ENCODE measurements around the gene ZNF93. TPM values are rescaled to one million over a fixed set of nuclear protein-coding genes. Genes with fewer than 3 reads are reported as not detected.
A peak's percentile ranks its signal among the peaks of the same experiment; 100 is the strongest.
"Not testable (repeated sequence)": the region's sequence is repeated elsewhere in the genome, so short reads cannot be mapped to it uniquely, and the experiment has no call there.

The ZNF93 gene
- total RNA-seq, 1 experiment from 2014 or later: 8.9 TPM

DNA sequence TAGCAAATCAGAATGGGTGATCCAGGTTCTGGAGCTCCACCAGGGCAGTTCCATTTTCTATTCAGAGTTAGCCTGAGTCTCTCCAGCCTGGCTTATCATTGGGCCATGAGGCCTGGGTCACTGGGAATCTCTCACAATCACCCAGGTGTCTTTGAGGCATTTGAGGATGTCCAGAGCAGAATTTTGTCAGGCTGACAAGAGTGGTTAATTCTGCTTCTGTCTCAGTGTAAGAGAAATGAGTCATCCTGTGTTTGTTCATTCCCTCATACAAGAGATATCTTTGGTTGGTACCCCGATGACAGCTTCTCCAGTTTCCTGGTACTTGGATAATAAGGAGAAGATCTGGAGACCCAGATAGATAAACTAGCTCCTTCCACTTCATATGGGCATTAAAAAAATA, 10.4 kb downstream of the ZNF93 start:
- intact Hi-C loops (cut with micrococcal nuclease; ENCODE audit: unreplicated experiment) (no loop called here), in situ Hi-C loops (cut with HindIII; ENCODE audit: low pct_unique_long_range_greater_than_20kb, low sequenced_read_pairs) (no loop called here)
- DNase-seq (ENCODE audit: low read depth, low spot score) (no peak), ATAC-seq (no peak)
- H3K4me3 ChIP-seq (ENCODE audit: low read depth in 2 of 2, low read length in 2 of 2): no peak overlapping the region
- no peak overlapping the region for H3K27ac ChIP-seq (ENCODE audit: low read length)
- no TSS peak for BruUV-seq (replicated peaks)
- TF ChIP-seq, protein P1, sequence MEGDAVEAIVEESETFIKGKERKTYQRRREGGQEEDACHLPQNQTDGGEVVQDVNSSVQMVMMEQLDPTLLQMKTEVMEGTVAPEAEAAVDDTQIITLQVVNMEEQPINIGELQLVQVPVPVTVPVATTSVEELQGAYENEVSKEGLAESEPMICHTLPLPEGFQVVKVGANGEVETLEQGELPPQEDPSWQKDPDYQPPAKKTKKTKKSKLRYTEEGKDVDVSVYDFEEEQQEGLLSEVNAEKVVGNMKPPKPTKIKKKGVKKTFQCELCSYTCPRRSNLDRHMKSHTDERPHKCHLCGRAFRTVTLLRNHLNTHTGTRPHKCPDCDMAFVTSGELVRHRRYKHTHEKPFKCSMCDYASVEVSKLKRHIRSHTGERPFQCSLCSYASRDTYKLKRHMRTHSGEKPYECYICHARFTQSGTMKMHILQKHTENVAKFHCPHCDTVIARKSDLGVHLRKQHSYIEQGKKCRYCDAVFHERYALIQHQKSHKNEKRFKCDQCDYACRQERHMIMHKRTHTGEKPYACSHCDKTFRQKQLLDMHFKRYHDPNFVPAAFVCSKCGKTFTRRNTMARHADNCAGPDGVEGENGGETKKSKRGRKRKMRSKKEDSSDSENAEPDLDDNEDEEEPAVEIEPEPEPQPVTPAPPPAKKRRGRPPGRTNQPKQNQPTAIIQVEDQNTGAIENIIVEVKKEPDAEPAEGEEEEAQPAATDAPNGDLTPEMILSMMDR (IDR thresholded peaks at IDR 0.05): no peak
- peaks cover 18% of the 10 kb centered on the region for H3K9me3 ChIP-seq (ENCODE audit: control insufficient read depth, insufficient read depth, low read depth, low read length)
- H3K4me1 ChIP-seq (ENCODE audit: control insufficient read depth, insufficient read depth, low read length): no peaks in the 10 kb centered on the region
- POLR2A ChIA-PET: no interaction called here
- no peaks in the 10 kb centered on the region for H3K36me3 ChIP-seq (ENCODE audit: control insufficient read depth, insufficient read depth, low read length)
- CTCF ChIA-PET: no interaction called here
- no peaks in the 10 kb centered on the region for H3K27me3 ChIP-seq (ENCODE audit: control insufficient read depth, insufficient read depth, low read length)

DNA sequence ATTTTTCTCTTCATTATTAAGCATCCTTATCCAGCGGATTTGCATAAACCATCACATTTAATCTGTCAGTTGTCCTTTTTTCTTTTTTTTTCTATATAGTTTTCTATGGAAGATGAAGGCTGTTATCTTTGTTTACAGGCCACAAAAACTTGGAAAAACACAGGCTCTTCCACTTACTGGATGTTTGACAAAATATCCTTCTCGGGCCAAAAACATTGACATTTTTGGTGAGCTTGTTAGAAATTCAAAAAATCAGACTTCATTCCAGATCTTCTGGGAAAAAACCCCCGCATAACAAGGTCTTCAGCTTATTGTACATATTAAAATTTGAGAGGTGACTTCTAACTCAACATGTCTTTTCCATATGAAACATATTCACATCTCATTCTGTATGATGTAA, 13.8 kb downstream of the ZNF93 start:
- ATAC-seq (no peak), DNase-seq (ENCODE audit: low read depth, low spot score) (no peak)
- Histone ChIP-seq H3K4me3 (ENCODE audit: low read depth in 2 of 2, low read length in 2 of 2) (no peak overlapping the region), H3K36me3 (ENCODE audit: control insufficient read depth, insufficient read depth, low read length) (no peaks in the 10 kb centered on the region; the same call in 1 of the 2 replicates), H3K4me1 (ENCODE audit: control insufficient read depth, insufficient read depth, low read length) (no peaks in the 10 kb centered on the region), H3K27me3 (ENCODE audit: control insufficient read depth, insufficient read depth, low read length) (no peaks in the 10 kb centered on the region), H3K27ac (ENCODE audit: low read length) (no peak overlapping the region), H3K9me3 (ENCODE audit: control insufficient read depth, insufficient read depth, low read depth, low read length) (peaks cover 15% of the 10 kb centered on the region)
- no TSS peak for BruUV-seq (replicated peaks)
- intact Hi-C loops (cut with micrococcal nuclease; ENCODE audit: unreplicated experiment): no loop called here
- in situ Hi-C loops (cut with HindIII; ENCODE audit: low pct_unique_long_range_greater_than_20kb, low sequenced_read_pairs): no loop called here
- ChIA-PET POLR2A (no interaction called here), CTCF (no interaction called here)
- TF ChIP-seq SIN3A (IDR thresholded peaks at IDR 0.05; ENCODE audit: borderline replicate concordance, insufficient read depth, low read depth, low read length): no peak
- TF ChIP-seq, protein P2, sequence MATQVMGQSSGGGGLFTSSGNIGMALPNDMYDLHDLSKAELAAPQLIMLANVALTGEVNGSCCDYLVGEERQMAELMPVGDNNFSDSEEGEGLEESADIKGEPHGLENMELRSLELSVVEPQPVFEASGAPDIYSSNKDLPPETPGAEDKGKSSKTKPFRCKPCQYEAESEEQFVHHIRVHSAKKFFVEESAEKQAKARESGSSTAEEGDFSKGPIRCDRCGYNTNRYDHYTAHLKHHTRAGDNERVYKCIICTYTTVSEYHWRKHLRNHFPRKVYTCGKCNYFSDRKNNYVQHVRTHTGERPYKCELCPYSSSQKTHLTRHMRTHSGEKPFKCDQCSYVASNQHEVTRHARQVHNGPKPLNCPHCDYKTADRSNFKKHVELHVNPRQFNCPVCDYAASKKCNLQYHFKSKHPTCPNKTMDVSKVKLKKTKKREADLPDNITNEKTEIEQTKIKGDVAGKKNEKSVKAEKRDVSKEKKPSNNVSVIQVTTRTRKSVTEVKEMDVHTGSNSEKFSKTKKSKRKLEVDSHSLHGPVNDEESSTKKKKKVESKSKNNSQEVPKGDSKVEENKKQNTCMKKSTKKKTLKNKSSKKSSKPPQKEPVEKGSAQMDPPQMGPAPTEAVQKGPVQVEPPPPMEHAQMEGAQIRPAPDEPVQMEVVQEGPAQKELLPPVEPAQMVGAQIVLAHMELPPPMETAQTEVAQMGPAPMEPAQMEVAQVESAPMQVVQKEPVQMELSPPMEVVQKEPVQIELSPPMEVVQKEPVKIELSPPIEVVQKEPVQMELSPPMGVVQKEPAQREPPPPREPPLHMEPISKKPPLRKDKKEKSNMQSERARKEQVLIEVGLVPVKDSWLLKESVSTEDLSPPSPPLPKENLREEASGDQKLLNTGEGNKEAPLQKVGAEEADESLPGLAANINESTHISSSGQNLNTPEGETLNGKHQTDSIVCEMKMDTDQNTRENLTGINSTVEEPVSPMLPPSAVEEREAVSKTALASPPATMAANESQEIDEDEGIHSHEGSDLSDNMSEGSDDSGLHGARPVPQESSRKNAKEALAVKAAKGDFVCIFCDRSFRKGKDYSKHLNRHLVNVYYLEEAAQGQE (IDR thresholded peaks at IDR 0.05; ENCODE audit: insufficient read depth in 1 of 2, low read depth in 2 of 2, low read length in 1 of 2): no peak
- TF ChIP-seq, protein P1 (IDR thresholded peaks at IDR 0.05): no peak
- no peak for TF ChIP-seq POLR2AphosphoS5 (IDR thresholded peaks at IDR 0.05; ENCODE audit: low read depth, low read length)
- no peak for TF ChIP-seq TCF7L2 (IDR thresholded peaks at IDR 0.05; ENCODE audit: low read depth, low read length)

DNA sequence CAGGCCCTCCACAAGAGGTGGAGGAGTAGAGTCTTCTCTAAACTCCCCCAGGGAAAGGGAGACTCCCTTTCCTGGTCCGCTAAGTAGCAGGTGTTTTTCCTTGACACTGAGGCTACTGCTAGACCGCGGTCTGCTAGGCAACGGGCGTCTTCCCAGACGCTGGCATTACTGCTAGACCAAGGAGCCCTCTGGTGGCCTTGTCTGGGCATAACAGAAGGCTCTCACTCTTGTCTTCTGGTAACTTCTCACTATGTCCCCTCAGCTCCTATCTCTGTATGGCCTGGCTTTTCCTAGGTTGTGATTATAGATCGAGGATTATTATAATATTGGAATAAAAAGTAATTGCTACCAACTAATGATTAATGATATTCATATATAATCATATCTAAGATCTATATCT, 29.7 kb downstream of the ZNF93 start:
- DNase-seq (ENCODE audit: low read depth, low spot score); H3K27me3 ChIP-seq (ENCODE audit: control insufficient read depth, insufficient read depth, low read length); H3K27ac ChIP-seq (ENCODE audit: low read length); in situ Hi-C loops (cut with HindIII; ENCODE audit: low pct_unique_long_range_greater_than_20kb, low sequenced_read_pairs); H3K4me1 ChIP-seq (ENCODE audit: control insufficient read depth, insufficient read depth, low read length); H3K4me3 ChIP-seq (ENCODE audit: low read depth in 2 of 2, low read length in 2 of 2); CTCF ChIA-PET; H3K36me3 ChIP-seq (ENCODE audit: control insufficient read depth, insufficient read depth, low read length); intact Hi-C loops (cut with micrococcal nuclease; ENCODE audit: unreplicated experiment); ATAC-seq; POLR2A ChIA-PET; BruUV-seq (replicated peaks): not testable (repeated sequence)
- H3K9me3 ChIP-seq (ENCODE audit: control insufficient read depth, insufficient read depth, low read depth, low read length): peaks cover 42% of the 10 kb centered on the region; the same call in 1 of the 2 replicates
- TF ChIP-seq, protein P1 (IDR thresholded peaks at IDR 0.05): peak; percentile 22; the same call in 1 of the 2 replicates

DNA sequence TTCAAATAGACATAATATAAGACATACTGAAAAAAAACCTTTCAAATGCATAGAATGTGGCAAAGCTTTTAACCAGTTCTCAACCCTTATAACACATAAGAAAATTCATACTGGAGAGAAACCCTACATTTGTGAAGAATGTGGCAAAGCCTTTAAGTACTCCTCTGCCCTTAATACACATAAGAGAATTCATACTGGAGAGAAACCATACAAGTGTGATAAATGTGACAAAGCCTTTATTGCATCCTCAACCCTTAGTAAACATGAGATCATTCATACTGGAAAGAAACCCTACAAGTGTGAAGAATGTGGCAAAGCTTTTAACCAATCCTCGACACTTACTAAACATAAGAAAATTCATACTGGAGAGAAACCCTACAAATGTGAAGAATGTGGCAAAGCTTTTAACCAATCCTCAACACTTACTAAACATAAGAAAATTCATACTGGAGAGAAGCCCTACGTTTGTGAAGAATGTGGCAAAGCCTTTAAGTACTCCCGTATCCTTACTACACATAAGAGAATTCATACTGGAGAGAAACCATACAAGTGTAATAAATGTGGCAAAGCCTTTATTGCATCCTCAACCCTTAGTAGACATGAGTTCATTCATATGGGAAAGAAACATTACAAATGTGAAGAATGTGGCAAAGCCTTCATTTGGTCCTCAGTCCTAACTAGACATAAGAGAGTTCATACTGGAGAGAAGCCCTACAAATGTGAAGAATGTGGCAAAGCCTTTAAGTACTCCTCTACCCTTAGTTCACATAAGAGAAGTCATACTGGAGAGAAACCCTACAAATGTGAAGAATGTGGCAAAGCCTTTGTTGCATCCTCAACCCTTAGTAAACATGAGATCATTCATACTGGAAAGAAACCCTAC, 32.9 kb downstream of the ZNF93 start:
- intact Hi-C loops (cut with micrococcal nuclease; ENCODE audit: unreplicated experiment); DNase-seq (ENCODE audit: low read depth, low spot score); H3K4me3 ChIP-seq (ENCODE audit: low read depth in 2 of 2, low read length in 2 of 2); ATAC-seq; H3K36me3 ChIP-seq (ENCODE audit: control insufficient read depth, insufficient read depth, low read length); H3K27me3 ChIP-seq (ENCODE audit: control insufficient read depth, insufficient read depth, low read length); in situ Hi-C loops (cut with HindIII; ENCODE audit: low pct_unique_long_range_greater_than_20kb, low sequenced_read_pairs); CTCF ChIA-PET; POLR2A ChIA-PET; H3K4me1 ChIP-seq (ENCODE audit: control insufficient read depth, insufficient read depth, low read length); H3K27ac ChIP-seq (ENCODE audit: low read length): not testable (repeated sequence)
- peaks cover 35% of the 10 kb centered on the region; the same call in 1 of the 2 replicates for H3K9me3 ChIP-seq (ENCODE audit: control insufficient read depth, insufficient read depth, low read depth, low read length)
- BruUV-seq (replicated peaks): TSS peak; percentile 31

Data from Panc1 (cell line).